Nephron (organoid): Measurements from ENCODE around the gene NPTXR.

Experiments
- H3K27ac Mint-ChIP-seq, 3 experiments: 2 replicates each; pipeline ENCODE4 v1.8.0; 2020; ENCODE audit warnings: mixed read lengths in 3 of 3, mild to moderate bottlenecking in 2 of 3, moderate library complexity in 1 of 3
- H3K27me3 Mint-ChIP-seq: 2 replicates; pipeline ENCODE4 v1.8.0; 2021; ENCODE audit warnings: low read depth, mild to moderate bottlenecking, moderate library complexity, mixed read lengths
- H3K36me3 Mint-ChIP-seq: 2 replicates; pipeline ENCODE4 v1.8.0; 2020; ENCODE audit warnings: low read depth, mixed read lengths
- H3K4me1 Mint-ChIP-seq: 2 replicates; pipeline ENCODE4 v1.8.0; 2020; ENCODE audit warnings: mixed read lengths
- H3K4me3 Mint-ChIP-seq, 3 experiments: 2 replicates each; pipeline ENCODE4 v1.8.0; 2020; ENCODE audit warnings: mild to moderate bottlenecking in 3 of 3, mixed read lengths in 3 of 3, moderate library complexity in 2 of 3
- H3K9me3 Mint-ChIP-seq: 2 replicates; pipeline ENCODE4 v1.8.0; 2020; ENCODE audit warnings: mixed read lengths
- TF ChIP-seq, protein P1 (sequence below), 3 experiments: fragments of 200-600 bp; sonication (generic); IDR thresholded peaks; one replicate each; pipeline ENCODE4 v1.5.0; 2021; ENCODE audit warnings: antibody characterized with exemption in 3 of 3; ENCODE audit not compliant: unreplicated experiment in 3 of 3

NPTXR gene

GRCh38 chr22:38826386-38826785 lies 17.4 kb downstream of the NPTXR start:
- H3K4me3 Mint-ChIP-seq: no peak overlapping the region
- no peaks in the 10 kb centered on the region for H3K4me1 Mint-ChIP-seq
- no peaks in the 10 kb centered on the region for H3K9me3 Mint-ChIP-seq
- H3K27ac Mint-ChIP-seq: no peak overlapping the region
- no peaks in the 10 kb centered on the region for H3K36me3 Mint-ChIP-seq
- peaks cover 10% of the 10 kb centered on the region for H3K27me3 Mint-ChIP-seq
- TF ChIP-seq, protein P1, sequence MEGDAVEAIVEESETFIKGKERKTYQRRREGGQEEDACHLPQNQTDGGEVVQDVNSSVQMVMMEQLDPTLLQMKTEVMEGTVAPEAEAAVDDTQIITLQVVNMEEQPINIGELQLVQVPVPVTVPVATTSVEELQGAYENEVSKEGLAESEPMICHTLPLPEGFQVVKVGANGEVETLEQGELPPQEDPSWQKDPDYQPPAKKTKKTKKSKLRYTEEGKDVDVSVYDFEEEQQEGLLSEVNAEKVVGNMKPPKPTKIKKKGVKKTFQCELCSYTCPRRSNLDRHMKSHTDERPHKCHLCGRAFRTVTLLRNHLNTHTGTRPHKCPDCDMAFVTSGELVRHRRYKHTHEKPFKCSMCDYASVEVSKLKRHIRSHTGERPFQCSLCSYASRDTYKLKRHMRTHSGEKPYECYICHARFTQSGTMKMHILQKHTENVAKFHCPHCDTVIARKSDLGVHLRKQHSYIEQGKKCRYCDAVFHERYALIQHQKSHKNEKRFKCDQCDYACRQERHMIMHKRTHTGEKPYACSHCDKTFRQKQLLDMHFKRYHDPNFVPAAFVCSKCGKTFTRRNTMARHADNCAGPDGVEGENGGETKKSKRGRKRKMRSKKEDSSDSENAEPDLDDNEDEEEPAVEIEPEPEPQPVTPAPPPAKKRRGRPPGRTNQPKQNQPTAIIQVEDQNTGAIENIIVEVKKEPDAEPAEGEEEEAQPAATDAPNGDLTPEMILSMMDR (IDR thresholded peaks at IDR 0.05; ENCODE audit: unreplicated experiment in 3 of 3): no peak

DNA sequence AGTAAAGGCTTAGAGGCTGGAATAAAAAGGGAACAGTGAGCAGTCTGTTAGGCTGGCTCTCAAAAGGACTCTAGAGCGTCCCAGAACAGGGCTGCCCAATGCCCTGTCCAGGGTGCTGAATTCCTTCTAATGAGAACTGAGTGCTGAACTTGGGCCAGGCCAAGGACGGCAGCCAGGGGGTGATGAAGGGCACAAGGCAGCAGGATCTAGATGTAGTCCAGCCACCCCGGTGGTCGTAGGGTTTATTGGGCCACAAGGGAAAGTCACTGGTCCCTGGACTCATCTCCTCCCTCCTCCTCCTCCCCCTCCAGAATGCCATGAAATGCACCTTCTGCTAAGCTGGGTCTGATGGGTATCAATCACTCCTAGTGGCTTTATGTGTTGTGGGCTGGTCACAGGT lies 19.2 kb downstream of the NPTXR start:
- no peaks in the 10 kb centered on the region for H3K9me3 Mint-ChIP-seq
- peaks cover 10% of the 10 kb centered on the region for H3K27me3 Mint-ChIP-seq
- H3K27ac Mint-ChIP-seq: no peak overlapping the region
- TF ChIP-seq, protein P1 (IDR thresholded peaks at IDR 0.05; ENCODE audit: unreplicated experiment in 3 of 3): peak; percentile 58 to 68 (median 65)
- H3K4me1 Mint-ChIP-seq: no peaks in the 10 kb centered on the region
- no peaks in the 10 kb centered on the region for H3K36me3 Mint-ChIP-seq
- H3K4me3 Mint-ChIP-seq: no peak overlapping the region

DNA sequence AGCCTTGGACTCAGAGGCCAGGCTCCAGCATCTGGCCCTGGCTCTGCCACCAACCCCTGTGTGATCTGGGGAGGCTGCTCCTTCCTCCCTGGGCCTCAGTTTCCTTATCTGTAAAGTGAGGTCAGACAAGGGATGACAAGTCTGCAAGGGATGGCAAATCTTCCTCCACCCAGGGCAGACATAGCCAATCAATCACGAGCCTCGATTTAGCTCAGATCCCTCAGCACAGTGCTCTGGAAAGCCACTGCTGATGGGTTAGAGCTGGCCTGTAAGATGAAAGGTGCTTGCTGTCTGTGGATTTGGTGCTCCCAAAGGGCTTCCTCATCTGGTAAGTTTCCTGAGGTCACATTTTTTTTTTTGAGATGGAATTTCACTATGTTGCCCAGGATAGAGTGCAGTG lies 20.2 kb downstream of the NPTXR start:
- H3K4me1 Mint-ChIP-seq: no peaks in the 10 kb centered on the region
- no peaks in the 10 kb centered on the region for H3K36me3 Mint-ChIP-seq
- TF ChIP-seq, protein P1 (IDR thresholded peaks at IDR 0.05; ENCODE audit: unreplicated experiment in 3 of 3): no peak
- no peak overlapping the region for H3K27ac Mint-ChIP-seq
- H3K27me3 Mint-ChIP-seq: peaks cover 10% of the 10 kb centered on the region
- no peak overlapping the region for H3K4me3 Mint-ChIP-seq
- H3K9me3 Mint-ChIP-seq: no peaks in the 10 kb centered on the region

DNA sequence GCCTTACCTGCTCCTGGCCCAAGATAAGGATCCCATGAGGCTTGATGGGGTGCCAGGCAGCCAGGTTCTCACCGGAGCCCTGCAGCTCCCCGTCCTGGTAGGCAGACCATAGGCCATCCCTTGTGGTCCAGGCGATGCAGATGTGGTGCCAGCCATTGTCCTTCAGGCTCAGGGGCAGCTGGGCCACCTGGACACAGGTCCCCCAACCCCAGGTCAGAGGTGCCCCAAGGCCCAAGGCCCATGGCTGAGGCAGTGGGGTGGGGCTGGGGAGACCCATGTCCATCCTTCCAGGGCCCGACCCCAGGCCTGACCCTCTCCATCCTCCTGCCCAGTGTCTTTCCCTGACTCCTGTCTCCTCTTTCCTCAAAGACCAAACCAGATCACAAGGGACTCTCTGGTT lies 20.8 kb downstream of the NPTXR start:
- Mint-ChIP-seq H3K9me3 (no peaks in the 10 kb centered on the region), H3K36me3 (no peaks in the 10 kb centered on the region), H3K4me3 (no peak overlapping the region), H3K27ac (no peak overlapping the region), H3K4me1 (no peaks in the 10 kb centered on the region), H3K27me3 (peaks cover 14% of the 10 kb centered on the region)
- TF ChIP-seq, protein P1 (IDR thresholded peaks at IDR 0.05; ENCODE audit: unreplicated experiment in 3 of 3): no peak

DNA sequence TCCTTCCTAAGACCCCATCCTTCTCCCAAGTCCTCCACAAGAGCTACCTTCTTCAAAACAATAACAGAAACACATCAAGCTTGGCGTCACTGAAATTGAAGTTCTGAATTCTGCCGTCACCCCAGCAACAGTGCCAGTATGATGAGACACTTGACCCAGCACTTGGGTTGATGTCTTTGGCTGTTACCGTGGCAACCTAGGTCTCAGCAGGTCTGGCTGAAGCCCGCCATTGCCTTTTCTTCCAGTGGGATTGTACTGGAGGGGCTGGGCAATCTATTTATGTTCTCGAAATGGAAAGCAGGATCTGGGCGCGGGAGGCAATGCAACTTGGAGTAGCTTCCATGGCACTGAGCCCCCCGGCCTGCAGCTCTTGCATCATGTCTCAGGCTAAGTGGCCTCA lies 23.8 kb downstream of the NPTXR start:
- Mint-ChIP-seq H3K27me3 (peaks cover 21% of the 10 kb centered on the region), H3K9me3 (no peaks in the 10 kb centered on the region), H3K4me1 (no peaks in the 10 kb centered on the region), H3K36me3 (no peaks in the 10 kb centered on the region), H3K4me3 (no peak overlapping the region), H3K27ac (no peak overlapping the region)
- TF ChIP-seq, protein P1 (IDR thresholded peaks at IDR 0.05; ENCODE audit: unreplicated experiment in 3 of 3): no peak

GRCh38 chr22:38819387-38819940 lies 24.4 kb downstream of the NPTXR start:
- no peaks in the 10 kb centered on the region for H3K36me3 Mint-ChIP-seq
- TF ChIP-seq, protein P1 (IDR thresholded peaks at IDR 0.05; ENCODE audit: unreplicated experiment in 3 of 3): no peak
- no peak overlapping the region for H3K4me3 Mint-ChIP-seq
- no peaks in the 10 kb centered on the region for H3K9me3 Mint-ChIP-seq
- H3K4me1 Mint-ChIP-seq: no peaks in the 10 kb centered on the region
- H3K27me3 Mint-ChIP-seq: peaks cover 25% of the 10 kb centered on the region
- no peak overlapping the region for H3K27ac Mint-ChIP-seq
